ENCODE results near the gene OR13C5.

- TF ChIP-seq POLR2A (IDR thresholded peaks at IDR 0.05) (no peak), CTCF (IDR thresholded peaks at IDR 0.05) (no peak)
Measured at GRCh38 chr9:104604801-104605200, 5.6 kb upstream of the OR13C5 start.
